Measurements from ENCODE around the gene SUPT7L.

SUPT7L gene, protein sequence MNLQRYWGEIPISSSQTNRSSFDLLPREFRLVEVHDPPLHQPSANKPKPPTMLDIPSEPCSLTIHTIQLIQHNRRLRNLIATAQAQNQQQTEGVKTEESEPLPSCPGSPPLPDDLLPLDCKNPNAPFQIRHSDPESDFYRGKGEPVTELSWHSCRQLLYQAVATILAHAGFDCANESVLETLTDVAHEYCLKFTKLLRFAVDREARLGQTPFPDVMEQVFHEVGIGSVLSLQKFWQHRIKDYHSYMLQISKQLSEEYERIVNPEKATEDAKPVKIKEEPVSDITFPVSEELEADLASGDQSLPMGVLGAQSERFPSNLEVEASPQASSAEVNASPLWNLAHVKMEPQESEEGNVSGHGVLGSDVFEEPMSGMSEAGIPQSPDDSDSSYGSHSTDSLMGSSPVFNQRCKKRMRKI

DNA sequence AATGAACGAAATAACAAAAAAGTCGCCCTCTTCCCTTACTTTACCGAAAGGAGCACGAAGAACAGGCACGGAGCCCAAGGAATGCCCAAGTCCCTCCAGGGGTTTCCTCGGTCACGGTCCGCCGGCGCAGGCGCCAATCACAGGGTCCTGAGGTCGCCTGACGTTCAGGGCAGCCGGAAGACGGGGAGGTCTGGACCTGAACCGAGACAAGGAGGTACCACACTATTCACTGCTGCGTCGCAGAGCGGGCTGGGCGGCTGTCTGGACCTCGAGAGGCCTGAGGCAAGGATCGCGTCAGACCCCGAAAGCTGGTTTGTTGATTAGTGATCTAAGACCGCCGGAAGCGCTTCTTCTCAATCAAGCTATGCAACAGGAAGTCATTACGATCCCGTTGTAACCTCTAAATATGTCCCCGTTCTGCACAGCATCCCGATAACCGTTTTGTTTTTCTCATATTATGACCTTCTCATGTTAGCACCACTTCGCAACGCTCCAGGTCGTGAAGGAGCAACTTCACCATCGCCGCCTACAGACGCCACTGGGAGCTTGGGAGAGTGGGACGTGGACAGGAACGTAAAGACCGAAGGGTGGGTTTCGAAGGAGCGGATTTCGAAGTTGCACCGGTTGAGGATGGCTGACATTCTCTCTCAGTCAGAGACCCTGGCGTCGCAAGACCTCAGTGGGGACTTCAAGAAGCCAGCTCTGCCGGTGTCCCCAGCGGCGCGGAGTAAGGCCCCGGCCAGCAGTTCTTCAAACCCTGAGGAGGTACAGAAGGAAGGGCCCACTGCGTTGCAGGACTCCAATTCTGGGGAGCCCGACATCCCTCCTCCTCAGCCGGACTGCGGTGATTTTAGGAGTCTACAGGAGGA, at the start of gene SUPT7L, which contains the start of gene SLC4A1AP:
Gene SUPT7L (minus strand): TSS at position 330 of the 869 bp plus-strand sequence. CDS start 1,422 bp downstream, outside the sequence.
Gene SLC4A1AP (plus strand): TSS at position 605 of the 869 bp plus-strand sequence. CDS start 26 bp downstream, at position 631.
- peak; percentile 44 for DNase-seq (ENCODE audit: low read depth in 2 of 2)

DNA sequence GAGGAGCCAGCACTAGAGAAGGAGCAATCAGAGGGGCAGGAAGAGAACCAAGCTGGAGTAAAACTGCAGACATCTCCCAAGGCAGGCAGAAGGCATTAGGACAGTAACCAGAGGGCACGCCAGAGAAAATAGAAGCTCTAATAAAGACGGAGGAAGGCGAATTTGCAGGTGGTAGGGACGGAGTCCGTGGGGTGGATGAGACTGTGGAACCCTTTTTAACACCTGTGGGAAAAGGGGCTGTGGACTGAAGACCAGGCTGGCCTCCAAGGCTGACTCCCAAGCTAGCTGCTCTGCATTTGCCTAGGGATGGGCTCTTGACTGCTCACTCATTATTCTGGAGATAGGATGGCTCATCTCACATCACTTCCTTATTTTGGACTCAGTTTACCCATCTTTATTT, 49.8 kb upstream of the SUPT7L start:
- no peak for DNase-seq (ENCODE audit: low read depth in 2 of 2)

DNA sequence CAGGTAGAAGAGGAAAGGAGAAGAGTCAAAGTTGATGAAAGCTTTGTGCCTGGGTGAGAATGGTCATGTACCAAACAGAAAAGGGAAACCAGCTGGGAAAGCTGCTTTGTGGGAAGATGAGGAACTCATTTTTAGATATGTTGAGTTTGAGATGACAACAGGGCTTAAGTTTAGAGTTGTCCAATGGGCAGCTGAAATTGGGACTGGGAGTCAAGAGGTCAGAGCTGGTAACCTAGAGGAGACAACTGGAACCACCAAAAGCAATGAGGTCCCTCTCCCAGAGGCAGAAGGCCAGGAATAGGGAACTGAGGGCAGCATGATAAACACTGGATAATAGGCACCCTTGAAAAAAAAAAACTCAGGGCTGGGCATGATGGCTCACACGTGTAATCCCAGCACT, 49.1 kb upstream of the SUPT7L start:
- no peak for DNase-seq (ENCODE audit: low read depth in 2 of 2)

DNA sequence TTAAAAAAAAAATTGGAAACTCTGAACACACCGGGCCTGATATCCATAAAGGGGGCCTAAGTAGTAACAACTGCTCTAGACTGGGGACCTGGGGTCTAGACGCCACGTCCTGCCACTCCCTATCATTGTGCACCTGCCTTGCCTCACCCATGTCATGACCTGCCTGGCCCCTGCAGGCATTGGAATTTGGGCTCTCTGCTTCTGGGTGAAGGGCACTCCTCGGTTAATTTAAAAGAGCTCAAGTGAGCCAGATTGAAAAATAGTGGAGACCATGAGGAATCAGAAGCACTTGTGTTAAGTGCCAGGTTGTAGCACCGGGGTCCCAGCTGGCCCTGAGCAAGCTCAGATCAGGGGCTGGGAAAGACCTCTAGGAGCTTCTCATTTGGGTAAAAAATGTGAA, 48.4 kb upstream of the SUPT7L start:
- DNase-seq (ENCODE audit: low read depth in 2 of 2) = no peak

DNA sequence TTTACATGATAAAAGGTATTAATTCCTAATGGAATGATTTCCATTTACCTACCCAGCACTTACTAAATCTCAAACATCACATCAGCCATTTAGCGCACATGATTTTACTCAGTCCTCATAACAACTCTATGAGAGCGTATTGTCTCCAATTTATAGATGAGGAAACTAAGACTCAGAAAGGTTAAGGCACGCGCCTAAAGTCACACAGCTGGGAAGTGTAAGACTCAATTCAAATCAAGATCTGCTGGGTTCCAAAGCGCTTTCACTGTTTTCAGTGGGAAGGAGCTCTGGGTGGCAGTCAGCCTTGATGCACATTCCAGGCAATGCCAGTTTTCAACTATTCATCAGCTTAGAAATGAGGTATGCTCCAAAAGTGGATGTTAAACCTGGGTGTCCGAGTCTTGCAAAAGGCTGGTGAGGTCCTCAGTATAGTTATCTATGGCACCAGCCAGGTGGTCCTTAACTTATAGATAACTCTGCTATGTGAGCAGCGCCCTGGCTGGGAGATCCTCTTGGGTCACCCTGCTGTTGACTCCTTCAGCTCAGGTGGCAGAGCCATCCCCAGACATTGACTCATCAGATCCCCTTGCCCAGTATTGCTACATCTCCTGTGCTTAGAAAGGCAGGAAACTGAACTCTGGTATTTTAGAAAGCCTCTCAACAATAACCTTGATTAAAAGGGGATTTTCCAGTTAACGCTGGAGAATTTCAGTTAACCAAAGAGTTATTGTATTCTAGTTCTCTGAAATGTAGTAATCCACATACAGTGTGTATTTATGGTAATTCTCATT, 47.4 kb upstream of the SUPT7L start:
- DNase-seq (ENCODE audit: low read depth in 2 of 2) = no peak

DNA sequence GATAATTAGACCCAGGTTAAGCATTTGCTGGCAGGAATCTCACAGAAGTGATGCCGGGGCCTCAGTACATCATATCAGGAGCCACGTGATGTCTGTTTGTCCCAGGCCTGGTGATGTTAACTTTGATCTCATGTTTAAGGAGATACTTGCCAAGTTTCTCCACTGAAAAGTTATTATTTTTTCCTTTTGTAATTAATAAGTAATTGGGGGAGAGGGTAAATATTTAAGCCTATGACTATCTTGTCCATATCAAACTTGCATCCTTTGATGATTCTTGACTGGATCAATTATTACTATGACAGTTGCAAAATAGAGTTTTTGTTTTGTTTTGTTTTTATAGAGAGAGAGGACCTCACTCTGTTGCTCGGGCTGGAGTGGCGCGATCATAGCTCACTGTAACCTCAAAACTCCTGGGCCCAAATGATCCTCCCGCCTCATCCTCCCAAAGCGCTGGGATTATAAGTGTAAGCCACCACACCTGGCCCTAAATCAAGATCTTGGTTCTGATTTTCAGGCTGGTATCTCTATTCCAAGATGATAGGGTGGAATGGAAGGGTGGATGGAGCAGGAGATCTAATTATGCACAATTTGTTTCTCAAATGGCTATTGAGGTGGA, 46.7 kb upstream of the SUPT7L start:
- no peak for DNase-seq (ENCODE audit: low read depth in 2 of 2)

DNA sequence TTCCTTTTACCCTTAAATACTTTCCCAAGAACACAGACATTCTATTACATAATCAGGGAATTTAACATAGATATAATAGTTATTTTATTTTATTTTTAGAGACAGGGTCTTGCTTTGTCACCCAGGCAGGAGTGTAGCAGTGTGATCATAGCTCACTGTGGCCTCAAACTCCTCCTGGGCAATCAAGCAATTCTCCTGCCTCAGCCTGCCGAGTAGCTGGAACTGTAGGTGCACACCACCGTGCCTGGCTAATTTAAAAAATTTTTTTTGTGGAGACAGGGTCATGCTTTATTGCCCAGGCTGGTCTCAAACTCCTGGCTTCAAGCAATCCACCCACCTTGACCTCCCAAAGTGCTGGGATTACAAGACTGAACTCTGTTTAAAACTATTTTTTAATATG, 45.9 kb upstream of the SUPT7L start:
- no peak for DNase-seq (ENCODE audit: low read depth in 2 of 2)

DNA sequence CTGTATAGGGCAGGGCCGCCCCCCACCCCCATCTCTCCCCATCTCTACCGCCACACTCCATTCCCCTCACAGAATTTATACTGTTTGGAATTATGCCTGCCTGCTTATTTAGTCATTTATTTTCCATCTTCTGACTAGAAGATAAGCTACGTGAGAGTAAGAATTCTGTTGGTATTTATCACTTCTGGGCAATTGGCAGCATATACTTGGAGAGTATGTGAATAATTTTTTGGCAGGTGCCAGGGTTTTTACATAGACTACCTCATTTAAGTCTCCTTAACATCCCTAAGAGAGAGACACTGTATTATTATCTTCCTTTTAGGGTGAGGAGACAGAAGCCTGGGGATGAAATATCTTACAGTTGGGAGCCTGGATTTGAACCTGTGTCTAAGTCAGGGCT, 45.3 kb upstream of the SUPT7L start:
- no peak for DNase-seq (ENCODE audit: low read depth in 2 of 2)

DNA sequence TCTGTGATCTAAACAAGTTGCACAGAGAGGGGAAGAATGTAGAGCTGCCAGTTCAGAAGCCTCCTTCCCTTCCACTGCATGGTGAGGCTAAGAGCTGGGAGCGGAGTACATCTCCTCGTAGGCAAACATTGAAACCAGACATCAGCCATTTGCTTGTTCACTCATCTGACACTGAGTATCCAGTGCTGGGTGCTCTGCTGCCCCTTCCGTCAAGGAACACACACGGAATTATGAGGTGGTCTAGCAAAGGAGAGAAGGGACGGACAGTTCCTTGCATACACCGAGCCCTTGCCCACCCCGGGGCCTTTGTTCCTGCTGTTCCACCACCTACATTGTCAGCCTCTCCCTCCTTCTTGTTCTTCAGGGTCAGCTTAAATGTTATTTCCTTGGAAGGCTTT, 44.8 kb upstream of the SUPT7L start:
- DNase-seq (ENCODE audit: low read depth in 2 of 2) = no peak

DNA sequence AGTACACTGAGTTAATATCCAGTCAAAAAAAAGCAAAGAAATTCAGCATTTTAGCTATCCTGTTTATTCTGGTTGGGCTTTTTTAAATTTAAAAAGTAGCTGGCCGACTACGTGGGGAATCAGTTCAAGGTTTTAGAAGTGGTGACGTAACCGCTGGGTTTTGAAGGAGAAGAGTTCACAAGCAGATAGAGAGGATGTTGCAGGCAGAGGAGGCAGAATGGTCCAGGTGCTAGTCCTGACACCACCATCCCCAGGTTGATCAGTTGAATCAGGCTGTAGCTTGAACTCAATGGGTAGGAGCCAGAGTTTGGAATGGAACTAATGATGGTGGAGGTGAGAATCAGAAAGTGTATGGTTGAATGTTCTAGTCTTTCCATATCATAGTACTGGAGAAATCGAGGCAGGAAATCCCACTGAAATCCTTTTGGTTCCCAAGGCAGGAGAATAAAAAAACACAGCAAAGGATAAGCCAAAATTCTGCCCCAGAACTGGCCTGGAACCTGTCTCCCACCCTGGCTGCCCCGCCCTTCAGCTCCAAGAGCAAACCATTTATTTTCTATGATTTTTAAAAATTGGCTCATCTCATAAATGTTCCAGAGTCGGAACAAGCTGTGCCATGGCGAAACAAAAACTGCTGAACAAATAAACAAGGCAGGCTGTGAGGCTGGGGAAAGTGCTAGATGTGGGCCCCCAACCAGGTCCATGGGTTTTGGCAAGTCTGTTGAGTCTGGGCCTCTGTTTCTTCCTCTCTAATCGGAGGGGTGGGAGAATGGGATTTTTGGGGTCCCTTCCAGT, 44.2 kb upstream of the SUPT7L start:
- no peak for DNase-seq (ENCODE audit: low read depth in 2 of 2)

DNA sequence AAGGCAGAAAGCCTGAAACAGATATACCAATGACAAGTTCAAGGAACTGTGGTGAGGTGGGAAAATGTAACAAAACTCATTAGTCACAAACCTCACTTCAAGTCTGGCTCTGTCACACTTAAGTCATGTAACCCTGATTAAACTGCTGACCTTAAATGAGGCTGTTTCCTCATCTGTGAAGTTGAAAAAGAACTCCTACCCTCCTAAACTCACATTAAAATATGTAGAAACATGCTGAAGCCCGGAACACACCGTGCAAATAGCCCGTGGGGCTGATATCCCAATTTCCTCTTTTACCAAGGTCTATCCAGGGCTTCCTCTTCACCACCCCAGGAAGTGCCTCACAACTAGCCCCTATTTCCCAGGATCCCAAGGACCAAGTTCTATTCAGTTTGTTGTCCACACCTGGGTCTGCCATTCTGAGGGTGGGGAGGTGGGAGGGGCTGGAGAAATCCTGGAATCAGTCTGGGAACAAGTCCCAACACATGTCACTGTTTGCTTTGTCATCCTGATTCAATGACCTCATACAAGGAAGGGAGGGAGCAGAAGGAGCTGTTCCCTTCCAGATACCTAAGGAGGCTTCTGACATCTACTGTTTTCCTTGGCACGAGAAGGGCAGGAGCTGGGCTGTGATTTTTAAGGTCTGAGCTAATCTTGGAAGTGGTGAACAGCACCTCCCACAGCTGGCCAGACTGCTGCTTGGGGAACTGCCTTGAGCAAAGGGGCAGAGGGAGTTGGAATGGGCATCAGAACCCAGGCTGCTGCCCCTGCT, 42.6 kb upstream of the SUPT7L start:
- no peak for DNase-seq (ENCODE audit: low read depth in 2 of 2)

DNA sequence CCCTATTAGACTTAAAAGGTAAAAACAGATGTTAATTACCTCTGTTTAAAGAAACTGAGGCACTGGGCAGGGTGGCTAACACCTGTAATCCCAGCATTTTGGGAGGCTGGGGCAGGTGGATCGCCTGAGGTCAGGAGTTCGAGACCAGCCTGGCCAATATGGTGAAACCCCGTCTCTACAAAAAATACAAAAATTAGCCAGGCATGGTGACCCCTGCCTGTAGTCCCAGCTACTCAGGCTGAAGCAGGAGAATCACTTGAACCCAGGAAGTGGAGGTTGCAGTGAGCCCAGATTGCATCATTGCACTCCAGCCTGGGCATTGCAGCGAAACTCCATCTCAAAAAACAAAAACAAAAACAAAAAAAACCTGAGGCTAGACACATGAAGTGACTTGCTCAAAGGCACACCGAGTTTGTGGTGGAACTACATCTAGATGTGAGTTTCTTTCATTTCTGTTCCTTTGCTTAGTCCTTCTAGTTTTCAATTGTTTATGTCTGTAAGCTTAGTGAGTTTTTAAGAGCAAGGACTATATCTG, 41.0 kb upstream of the SUPT7L start:
- no peak for DNase-seq (ENCODE audit: low read depth in 2 of 2)

DNA sequence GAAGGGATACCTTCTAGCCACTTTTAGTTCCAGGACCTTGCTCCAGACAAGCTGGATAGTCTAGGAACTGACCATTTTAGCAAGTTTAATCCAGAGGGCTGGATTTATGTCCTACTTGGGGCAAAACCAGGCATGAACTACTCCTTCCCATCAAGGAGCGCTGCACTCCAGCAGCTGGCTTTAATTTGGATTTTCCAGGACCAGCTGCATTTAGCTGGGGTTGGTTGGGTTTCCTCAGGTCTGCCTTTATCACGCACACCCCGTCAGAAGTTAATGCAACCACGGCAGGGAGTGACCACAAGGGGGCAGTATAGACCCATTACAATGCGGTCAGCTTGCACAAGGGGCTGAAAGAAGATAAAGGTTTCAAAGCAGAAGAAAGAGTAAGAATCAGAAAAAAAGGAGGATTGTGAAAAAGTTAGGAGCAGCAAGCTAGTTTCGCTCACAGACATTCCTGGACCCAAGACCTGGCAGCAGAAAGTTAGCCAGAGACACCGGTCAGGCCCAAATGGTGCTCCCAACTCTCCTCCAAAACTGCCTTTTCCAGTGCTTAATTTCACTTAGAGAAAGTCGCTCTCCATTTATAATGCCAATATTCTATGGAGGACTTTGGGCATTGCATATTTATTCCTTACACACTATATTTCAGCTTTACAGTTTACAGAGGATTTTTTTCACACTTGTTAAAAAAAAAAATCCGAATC, 40.4 kb upstream of the SUPT7L start:
- peak; percentile 55 to 77 for DNase-seq (ENCODE audit: low read depth in 2 of 2)

DNA sequence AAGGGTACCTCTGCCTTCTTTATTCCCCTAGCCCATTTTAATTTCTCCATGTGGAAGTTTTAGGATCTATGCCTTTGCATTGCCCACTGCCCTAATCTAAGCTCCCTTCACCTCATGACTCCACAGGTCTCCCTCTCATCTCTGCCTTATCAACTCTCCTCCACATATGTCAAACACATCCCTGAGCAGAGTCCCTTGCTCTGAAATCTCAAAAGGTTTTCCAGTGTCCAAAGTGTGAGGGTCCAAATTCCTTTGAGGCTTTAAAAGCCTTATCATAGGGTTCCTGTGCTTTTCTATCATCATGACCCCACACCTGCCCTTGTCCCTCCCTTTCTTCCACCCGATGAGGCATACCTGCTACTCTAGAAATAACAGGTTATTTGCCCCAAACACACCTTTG, 38.9 kb upstream of the SUPT7L start:
- DNase-seq (ENCODE audit: low read depth in 2 of 2) = no peak

DNA sequence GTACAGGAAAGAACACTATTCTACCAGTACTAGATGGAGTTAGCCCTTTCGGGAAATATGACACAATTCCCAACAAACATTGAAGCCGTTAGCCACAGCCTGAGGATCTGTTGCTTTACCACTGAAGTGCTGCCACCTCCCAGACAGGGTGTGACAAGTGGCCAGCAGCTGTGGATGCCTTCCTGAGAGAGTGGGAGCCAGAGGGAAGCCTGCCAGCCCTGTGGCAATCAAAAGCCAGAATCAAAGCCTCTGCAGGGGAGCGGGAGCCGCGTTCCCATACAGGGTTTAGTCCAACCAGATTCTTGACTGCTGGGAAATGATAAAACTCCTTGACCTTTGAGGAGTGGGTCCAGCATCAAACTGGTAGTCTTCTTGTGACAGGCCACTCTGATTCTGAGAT, 38.3 kb upstream of the SUPT7L start:
- no peak for DNase-seq (ENCODE audit: low read depth in 2 of 2)

DNA sequence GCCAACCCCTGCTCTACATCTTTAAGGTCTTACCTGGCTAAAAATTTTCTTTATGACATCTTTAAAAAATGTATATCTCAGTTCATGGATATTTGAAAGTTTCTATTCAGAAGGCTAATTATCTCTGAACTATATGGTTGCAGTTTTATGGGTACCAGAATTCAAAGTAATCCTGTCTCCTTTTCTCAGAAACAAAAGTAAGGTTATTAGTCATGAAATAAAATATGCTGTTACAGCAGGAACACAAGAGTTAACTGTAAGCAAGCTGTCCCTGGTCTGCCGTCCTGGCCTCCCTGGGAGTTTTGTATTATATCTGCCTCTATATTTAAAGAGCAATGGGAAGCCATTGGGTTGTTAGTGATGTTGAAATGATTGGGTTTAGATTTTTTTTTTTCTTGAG, 34.2 kb upstream of the SUPT7L start:
- DNase-seq (ENCODE audit: low read depth in 2 of 2) = no peak

DNA sequence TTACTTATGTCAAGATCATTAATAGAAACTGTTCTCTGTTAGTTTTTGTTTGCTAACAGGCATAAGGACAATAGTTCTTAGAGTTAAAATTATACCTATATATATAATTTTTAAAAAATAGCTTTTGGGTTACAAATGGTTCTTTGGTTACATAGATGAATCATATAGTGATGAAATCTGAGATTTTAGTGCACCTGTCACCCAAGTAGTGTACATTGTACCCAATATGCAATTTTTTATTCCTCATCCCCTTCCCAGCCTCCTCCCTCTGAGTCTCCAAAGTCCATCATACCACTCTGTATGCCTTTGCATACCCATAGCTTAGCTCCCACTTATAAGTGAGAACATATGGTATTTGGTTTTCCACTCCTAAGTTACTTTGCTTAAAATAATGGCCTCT, 26.6 kb upstream of the SUPT7L start:
- DNase-seq (ENCODE audit: low read depth in 2 of 2) = no peak

DNA sequence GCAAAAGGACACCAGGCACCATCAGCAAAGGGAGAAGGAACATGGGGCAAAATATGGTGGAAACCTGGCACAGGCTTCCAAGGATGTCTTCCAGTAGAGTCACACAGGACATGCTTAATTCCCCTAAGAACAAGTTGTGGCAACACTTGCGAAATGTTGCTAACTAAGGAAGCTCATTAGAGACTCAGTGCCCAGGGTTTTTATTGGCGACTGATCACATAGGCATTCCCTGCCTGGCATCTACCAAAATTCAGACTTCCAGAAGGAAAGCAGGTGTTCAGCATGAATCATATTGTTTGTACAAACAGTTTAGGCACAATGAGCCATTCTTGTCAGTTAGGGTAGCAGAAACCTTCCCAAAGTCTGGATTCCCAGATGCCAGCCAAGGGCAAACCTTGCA, 26.0 kb upstream of the SUPT7L start:
- DNase-seq (ENCODE audit: low read depth in 2 of 2) = no peak

DNA sequence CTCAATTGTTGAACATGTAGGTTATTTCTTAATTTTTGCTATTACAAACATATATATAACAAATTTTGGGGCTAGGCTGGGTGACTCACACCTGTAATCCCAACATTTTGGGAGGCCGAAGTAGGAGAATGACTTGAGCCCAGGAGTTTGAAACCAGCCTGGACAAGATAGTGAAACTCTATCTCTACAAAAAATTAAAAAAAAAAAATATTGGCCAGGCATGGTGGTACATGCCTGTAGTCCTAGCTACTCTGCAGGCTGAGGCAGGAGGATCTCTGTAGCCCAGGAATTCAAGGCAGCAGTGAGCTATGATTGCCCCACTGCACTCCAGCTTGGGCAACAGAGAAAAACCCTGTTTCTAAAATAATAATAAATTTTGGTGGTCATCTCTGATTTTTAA, 23.8 kb upstream of the SUPT7L start:
- no peak for DNase-seq (ENCODE audit: low read depth in 2 of 2)

Data from stimulated activated CD8-positive, alpha-beta memory T cell treated with anti-CD3 and anti-CD28 coated beads, Interleukin-15, amount 100 ng/mL, for 4 hours (primary cell).